ENCODE results near the gene RRP15. TPM values are rescaled to one million over a fixed set of nuclear protein-coding genes. Genes with fewer than 3 reads are reported as not detected.

Gene RRP15
- total and polyA plus RNA-seq, 2 donors (not counting 1 experiment from before 2014, with no cell fraction given), result 6.9 to 8.6 TPM

DNA sequence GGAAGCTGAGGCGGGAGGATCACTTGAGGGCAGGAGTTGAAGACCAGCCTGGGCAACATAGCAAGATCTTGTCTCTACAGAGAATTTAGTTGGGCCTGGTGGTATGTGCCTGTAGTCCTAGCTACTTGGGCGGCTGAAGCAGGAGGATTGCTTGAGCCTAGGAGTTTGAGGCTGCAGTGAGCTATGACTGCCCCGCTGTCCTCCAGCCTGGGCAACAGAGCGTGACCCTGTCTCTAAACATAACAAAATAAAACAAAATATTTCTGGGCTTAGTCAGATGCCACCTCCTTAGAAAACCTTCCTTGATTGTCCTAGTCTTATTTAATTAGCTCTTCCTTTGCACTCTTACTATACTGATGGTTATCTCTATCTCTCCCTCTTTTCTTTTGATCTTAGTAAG, 68.6 kb downstream of the RRP15 start:
- Histone ChIP-seq H3K9me3 (ENCODE audit: control insufficient read depth, insufficient read depth, low read depth, low read length) (no peaks in the 10 kb centered on the region), H3K36me3 (ENCODE audit: control insufficient read depth, insufficient read depth, low read length) (no peaks in the 10 kb centered on the region), H3K4me2 (ENCODE audit: extremely low read depth, insufficient read depth, low read length) (no peak overlapping the region), H3K27me3 (ENCODE audit: control insufficient read depth, insufficient read depth, low read length) (no peaks in the 10 kb centered on the region), H3K79me2 (ENCODE audit: control insufficient read depth, insufficient read depth, low read length) (peaks cover 5% of the 10 kb centered on the region), H3K9ac (ENCODE audit: insufficient read depth, low read length) (no peak overlapping the region), H3K27ac (ENCODE audit: insufficient read depth, low read length) (no peak overlapping the region), H4K20me1 (ENCODE audit: control insufficient read depth, extremely low read depth, insufficient read depth, low read length) (no peaks in the 10 kb centered on the region), H2AFZ (ENCODE audit: low read length) (no peak overlapping the region), H3K4me3 (replicated peaks in 1 of 4; ENCODE audit: control extremely low read depth in 1 of 4, insufficient read depth in 1 of 4, low read depth in 3 of 4, low read length in 4 of 4) (no peak overlapping the region), H3K4me1 (ENCODE audit: control insufficient read depth, extremely low read depth, insufficient read depth, low read length) (no peaks in the 10 kb centered on the region)
- TF ChIP-seq EZH2 (IDR thresholded peaks at IDR 0.05; ENCODE audit: low read length, missing control alignments), result no peak
- TF ChIP-seq, protein P1, sequence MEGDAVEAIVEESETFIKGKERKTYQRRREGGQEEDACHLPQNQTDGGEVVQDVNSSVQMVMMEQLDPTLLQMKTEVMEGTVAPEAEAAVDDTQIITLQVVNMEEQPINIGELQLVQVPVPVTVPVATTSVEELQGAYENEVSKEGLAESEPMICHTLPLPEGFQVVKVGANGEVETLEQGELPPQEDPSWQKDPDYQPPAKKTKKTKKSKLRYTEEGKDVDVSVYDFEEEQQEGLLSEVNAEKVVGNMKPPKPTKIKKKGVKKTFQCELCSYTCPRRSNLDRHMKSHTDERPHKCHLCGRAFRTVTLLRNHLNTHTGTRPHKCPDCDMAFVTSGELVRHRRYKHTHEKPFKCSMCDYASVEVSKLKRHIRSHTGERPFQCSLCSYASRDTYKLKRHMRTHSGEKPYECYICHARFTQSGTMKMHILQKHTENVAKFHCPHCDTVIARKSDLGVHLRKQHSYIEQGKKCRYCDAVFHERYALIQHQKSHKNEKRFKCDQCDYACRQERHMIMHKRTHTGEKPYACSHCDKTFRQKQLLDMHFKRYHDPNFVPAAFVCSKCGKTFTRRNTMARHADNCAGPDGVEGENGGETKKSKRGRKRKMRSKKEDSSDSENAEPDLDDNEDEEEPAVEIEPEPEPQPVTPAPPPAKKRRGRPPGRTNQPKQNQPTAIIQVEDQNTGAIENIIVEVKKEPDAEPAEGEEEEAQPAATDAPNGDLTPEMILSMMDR (conservative IDR thresholded peaks at IDR 0.05 in 1 of 2, IDR thresholded peaks at IDR 0.05 in 1 of 2; ENCODE audit: low read depth in 1 of 2, low read length in 2 of 2), result no peak
- DNase-seq (ENCODE audit: low read depth in 2 of 2), result no peak

DNA sequence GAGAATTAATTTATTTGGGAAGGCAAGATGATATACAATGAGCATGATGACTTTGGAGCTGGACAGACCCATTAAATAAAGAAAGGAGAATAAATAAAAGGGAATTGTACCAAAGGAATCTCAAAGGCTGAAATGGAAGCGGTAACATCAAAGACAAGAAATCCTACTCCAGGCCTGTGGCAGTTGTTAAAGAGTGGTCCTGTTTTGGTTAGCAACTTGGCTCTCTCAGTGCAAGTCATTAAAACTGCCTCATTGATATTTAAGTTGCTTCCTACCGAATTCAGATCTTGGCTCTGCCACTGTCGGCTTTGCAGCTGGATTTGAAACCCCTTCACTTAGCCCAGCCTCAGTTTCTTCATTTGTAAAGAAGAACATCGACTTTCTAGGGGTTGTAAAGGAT, 70.2 kb downstream of the RRP15 start:
- no peaks in the 10 kb centered on the region for H3K36me3 ChIP-seq (ENCODE audit: control insufficient read depth, insufficient read depth, low read length)
- DNase-seq (ENCODE audit: low read depth in 2 of 2), result no peak
- no peak overlapping the region for H3K27ac ChIP-seq (ENCODE audit: insufficient read depth, low read length)
- no peaks in the 10 kb centered on the region for H3K27me3 ChIP-seq (ENCODE audit: control insufficient read depth, insufficient read depth, low read length)
- no peaks in the 10 kb centered on the region for H4K20me1 ChIP-seq (ENCODE audit: control insufficient read depth, extremely low read depth, insufficient read depth, low read length)
- H3K79me2 ChIP-seq (ENCODE audit: control insufficient read depth, insufficient read depth, low read length), result no peaks in the 10 kb centered on the region
- TF ChIP-seq EZH2 (IDR thresholded peaks at IDR 0.05; ENCODE audit: low read length, missing control alignments), result no peak
- TF ChIP-seq, protein P1 (conservative IDR thresholded peaks at IDR 0.05 in 1 of 2, IDR thresholded peaks at IDR 0.05 in 1 of 2; ENCODE audit: low read depth in 1 of 2, low read length in 2 of 2), result no peak
- no peak overlapping the region for H3K9ac ChIP-seq (ENCODE audit: insufficient read depth, low read length)
- H2AFZ ChIP-seq (ENCODE audit: low read length), result no peak overlapping the region
- H3K9me3 ChIP-seq (ENCODE audit: control insufficient read depth, insufficient read depth, low read depth, low read length), result no peaks in the 10 kb centered on the region
- no peak overlapping the region for H3K4me3 ChIP-seq (replicated peaks in 1 of 4; ENCODE audit: control extremely low read depth in 1 of 4, insufficient read depth in 1 of 4, low read depth in 3 of 4, low read length in 4 of 4)
- H3K4me2 ChIP-seq (ENCODE audit: extremely low read depth, insufficient read depth, low read length), result no peak overlapping the region
- H3K4me1 ChIP-seq (ENCODE audit: control insufficient read depth, extremely low read depth, insufficient read depth, low read length), result no peaks in the 10 kb centered on the region

DNA sequence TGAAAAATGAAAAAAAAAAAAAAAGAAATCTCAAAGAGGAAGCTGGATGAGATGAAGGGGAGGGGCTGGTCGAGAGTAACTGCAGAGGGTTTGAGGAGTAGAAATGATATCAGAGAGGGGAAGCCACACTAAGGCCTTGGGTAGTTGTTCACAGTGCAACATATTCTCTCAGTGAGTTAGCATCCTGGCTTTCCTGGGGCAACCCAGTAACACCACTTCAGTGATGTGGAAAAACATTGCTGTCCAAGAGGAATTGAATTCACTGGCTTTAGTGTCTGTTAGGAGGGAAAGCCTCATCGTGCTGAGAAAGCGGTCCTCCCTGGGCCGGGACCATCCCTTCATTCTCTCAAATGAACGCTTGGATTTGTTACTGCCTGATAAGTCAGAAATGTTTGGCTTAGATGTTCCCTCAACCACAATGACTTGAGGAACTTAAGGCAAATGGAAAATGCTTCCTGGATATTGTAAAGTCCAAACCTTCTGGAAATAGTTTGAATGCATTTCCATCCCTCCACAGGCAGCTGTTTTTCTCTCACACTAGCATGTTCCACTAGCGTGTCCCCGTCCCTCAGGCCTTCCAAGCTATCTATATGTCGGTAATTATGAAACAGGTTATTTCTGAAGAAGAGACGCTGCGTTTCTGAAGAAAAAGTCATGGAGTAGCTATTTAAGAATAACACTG, 72.3 kb downstream of the RRP15 start:
- no peak overlapping the region for H3K9ac ChIP-seq (ENCODE audit: insufficient read depth, low read length)
- no peak for TF ChIP-seq EZH2 (IDR thresholded peaks at IDR 0.05; ENCODE audit: low read length, missing control alignments)
- TF ChIP-seq, protein P1 (conservative IDR thresholded peaks at IDR 0.05 in 1 of 2, IDR thresholded peaks at IDR 0.05 in 1 of 2; ENCODE audit: low read depth in 1 of 2, low read length in 2 of 2), result no peak
- H2AFZ ChIP-seq (ENCODE audit: low read length), result no peak overlapping the region
- H3K4me3 ChIP-seq (replicated peaks in 1 of 4; ENCODE audit: control extremely low read depth in 1 of 4, insufficient read depth in 1 of 4, low read depth in 3 of 4, low read length in 4 of 4), result no peak overlapping the region
- no peaks in the 10 kb centered on the region for H3K9me3 ChIP-seq (ENCODE audit: control insufficient read depth, insufficient read depth, low read depth, low read length)
- peak overlapping the region; percentile 42 for H3K4me2 ChIP-seq (ENCODE audit: extremely low read depth, insufficient read depth, low read length)
- peak in 1 of 2 donors; percentile 81 for DNase-seq (ENCODE audit: low read depth in 2 of 2)
- no peaks in the 10 kb centered on the region for H3K36me3 ChIP-seq (ENCODE audit: control insufficient read depth, insufficient read depth, low read length)
- H4K20me1 ChIP-seq (ENCODE audit: control insufficient read depth, extremely low read depth, insufficient read depth, low read length), result no peaks in the 10 kb centered on the region
- no peak overlapping the region for H3K27ac ChIP-seq (ENCODE audit: insufficient read depth, low read length)
- H3K4me1 ChIP-seq (ENCODE audit: control insufficient read depth, extremely low read depth, insufficient read depth, low read length), result no peaks in the 10 kb centered on the region
- no peaks in the 10 kb centered on the region for H3K27me3 ChIP-seq (ENCODE audit: control insufficient read depth, insufficient read depth, low read length)
- no peaks in the 10 kb centered on the region for H3K79me2 ChIP-seq (ENCODE audit: control insufficient read depth, insufficient read depth, low read length)
